Measurements from ENCODE around the gene TMEM106A.
"Not testable (repeated sequence)": the region's sequence is repeated elsewhere in the genome, so short reads cannot be mapped to it uniquely, and the experiment has no call there.

The TMEM106A gene

GRCh38 chr17:43215341-43215740 is 3.7 kb downstream of the TMEM106A start:
- no peak for DNase-seq (ENCODE audit: low read depth)

GRCh38 chr17:43216369-43216761 is 4.7 kb downstream of the TMEM106A start:
- no peak for DNase-seq (ENCODE audit: low read depth)

- no peak for DNase-seq (ENCODE audit: low read depth)
These were observed 5.3 kb downstream of the TMEM106A start for GRCh38 chr17:43216762-43217613.

GRCh38 chr17:43217614-43218087 is 6.0 kb downstream of the TMEM106A start:
- DNase-seq (ENCODE audit: low read depth), result no peak

- no peak for DNase-seq (ENCODE audit: low read depth)
These were observed 7.3 kb downstream of the TMEM106A start for GRCh38 chr17:43219001-43219400.

GRCh38 chr17:43219746-43220380 is 8.2 kb downstream of the TMEM106A start:
- DNase-seq (ENCODE audit: low read depth), result no peak

GRCh38 chr17:43220511-43221125 is 8.9 kb downstream of the TMEM106A start:
- DNase-seq (ENCODE audit: low read depth), result no peak

- DNase-seq (ENCODE audit: low read depth), result no peak
These were observed 12.6 kb downstream of the TMEM106A start for GRCh38 chr17:43224146-43224705.

- no peak for DNase-seq (ENCODE audit: low read depth)
These were observed 14.7 kb downstream of the TMEM106A start for GRCh38 chr17:43226393-43226792.

GRCh38 chr17:43228020-43228782 is 16.5 kb downstream of the TMEM106A start, which contains the start of gene CCDC200:
Gene CCDC200, minus strand, starts transcription at chr17:43228623. Its CDS starts 69 bp downstream, at chr17:43228554.
- DNase-seq (ENCODE audit: low read depth), result not testable (repeated sequence)

GRCh38 chr17:43231205-43232020 is 19.7 kb downstream of the TMEM106A start:
- not testable (repeated sequence) for DNase-seq (ENCODE audit: low read depth)

GRCh38 chr17:43232021-43232699 is 20.5 kb downstream of the TMEM106A start:
- peak; percentile 35 for DNase-seq (ENCODE audit: low read depth)

GRCh38 chr17:43233263-43233662 is 21.6 kb downstream of the TMEM106A start:
- not testable (repeated sequence) for DNase-seq (ENCODE audit: low read depth)

- DNase-seq (ENCODE audit: low read depth), result not testable (repeated sequence)
These were observed 22.2 kb downstream of the TMEM106A start, which contains the start of gene RNU2-1 for GRCh38 chr17:43233877-43234276. Gene RNU2-1, minus strand, starts transcription at chr17:43233977.

- not testable (repeated sequence) for DNase-seq (ENCODE audit: low read depth)
These were observed 27.9 kb downstream of the TMEM106A start for GRCh38 chr17:43239597-43239996.

GRCh38 chr17:43240596-43241352 is 29.1 kb downstream of the TMEM106A start:
- DNase-seq (ENCODE audit: low read depth), result not testable (repeated sequence)

GRCh38 chr17:43246456-43246855 is 34.8 kb downstream of the TMEM106A start:
- not testable (repeated sequence) for DNase-seq (ENCODE audit: low read depth)

Measured in amniotic epithelial cell (primary cell).